ENCODE results near the gene RIMS3. TPM values are rescaled to one million over a fixed set of nuclear protein-coding genes. Genes with fewer than 3 reads are reported as not detected.

RIMS3 gene
- total RNA-seq, 1 experiment from 2014 or later: 9.0 TPM

- H3K36me3 ChIP-seq (ENCODE audit: control insufficient read depth in 1 of 2, insufficient read depth in 2 of 2, low read length in 2 of 2): no peaks in the 10 kb centered on the region
- no peak for DNase-seq (ENCODE audit: low read depth, low spot score)
- peaks cover 1% of the 10 kb centered on the region; the same call in 1 of the 2 replicates for H4K20me1 ChIP-seq (ENCODE audit: insufficient read depth)
- intact Hi-C loops (cut with micrococcal nuclease): no loop called here
- H3K79me2 ChIP-seq (ENCODE audit: insufficient read depth, low read length): peaks cover 92% of the 10 kb centered on the region
- ChIA-PET CTCF (no interaction called here), RAD21 (ENCODE audit: low non-redundant PET in 1 of 2, low total read pairs in 2 of 2, uncharacterized antibody in 2 of 2, unreplicated experiment in 2 of 2) (no interaction called here), POLR2A (interaction anchor here (0.6 kb wide), 1 partner anchor 96 kb away, joined by 4 read pairs; no protein-coding TSS in a partner anchor)
- peaks cover 35 to 51% of the 10 kb centered on the region in 2 experiments for H3K4me1 ChIP-seq (ENCODE audit: control insufficient read depth in 1 of 2, insufficient read depth in 2 of 2, low read length in 2 of 2)
- no peak overlapping the region for H2AFZ ChIP-seq (ENCODE audit: low read depth, low read length, poor library complexity, severe bottlenecking)
- H3K4me2 ChIP-seq (ENCODE audit: low read length): 0 out of 2 replicates have a peak overlapping the region, but pooled peaks have one; percentile 75
- no peaks in the 10 kb centered on the region for H3K9me2 ChIP-seq (ENCODE audit: insufficient read depth)
- no TSS peak for BruUV-seq (replicated peaks)
- TF ChIP-seq EZH2 (IDR thresholded peaks at IDR 0.05): no peak
- TF ChIP-seq ZNF274 (IDR thresholded peaks at IDR 0.05; ENCODE audit: low read depth, low read length): no peak
- no peak for TF ChIP-seq ZFX (IDR thresholded peaks at IDR 0.05)
- TF ChIP-seq, protein P1, sequence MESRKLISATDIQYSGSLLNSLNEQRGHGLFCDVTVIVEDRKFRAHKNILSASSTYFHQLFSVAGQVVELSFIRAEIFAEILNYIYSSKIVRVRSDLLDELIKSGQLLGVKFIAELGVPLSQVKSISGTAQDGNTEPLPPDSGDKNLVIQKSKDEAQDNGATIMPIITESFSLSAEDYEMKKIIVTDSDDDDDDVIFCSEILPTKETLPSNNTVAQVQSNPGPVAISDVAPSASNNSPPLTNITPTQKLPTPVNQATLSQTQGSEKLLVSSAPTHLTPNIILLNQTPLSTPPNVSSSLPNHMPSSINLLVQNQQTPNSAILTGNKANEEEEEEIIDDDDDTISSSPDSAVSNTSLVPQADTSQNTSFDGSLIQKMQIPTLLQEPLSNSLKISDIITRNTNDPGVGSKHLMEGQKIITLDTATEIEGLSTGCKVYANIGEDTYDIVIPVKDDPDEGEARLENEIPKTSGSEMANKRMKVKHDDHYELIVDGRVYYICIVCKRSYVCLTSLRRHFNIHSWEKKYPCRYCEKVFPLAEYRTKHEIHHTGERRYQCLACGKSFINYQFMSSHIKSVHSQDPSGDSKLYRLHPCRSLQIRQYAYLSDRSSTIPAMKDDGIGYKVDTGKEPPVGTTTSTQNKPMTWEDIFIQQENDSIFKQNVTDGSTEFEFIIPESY (IDR thresholded peaks at IDR 0.05; ENCODE audit: extremely low read depth, insufficient replicate concordance, low read length): no peak
- TF ChIP-seq ATF3 (IDR thresholded peaks at IDR 0.05): no peak
- no peak for TF ChIP-seq CBX3 (IDR thresholded peaks at IDR 0.05; ENCODE audit: low read depth)
- no peak for TF ChIP-seq ELF1 (IDR thresholded peaks at IDR 0.05; ENCODE audit: borderline replicate concordance, low read depth)
- TF ChIP-seq REST (IDR thresholded peaks at IDR 0.05; ENCODE audit: low read depth): no peak
- no peak for TF ChIP-seq POLR2AphosphoS5 (IDR thresholded peaks at IDR 0.05; ENCODE audit: low read depth, low read length)
- TF ChIP-seq RAD21 (IDR thresholded peaks at IDR 0.05; ENCODE audit: low read depth): no peak
- TF ChIP-seq, protein P2, sequence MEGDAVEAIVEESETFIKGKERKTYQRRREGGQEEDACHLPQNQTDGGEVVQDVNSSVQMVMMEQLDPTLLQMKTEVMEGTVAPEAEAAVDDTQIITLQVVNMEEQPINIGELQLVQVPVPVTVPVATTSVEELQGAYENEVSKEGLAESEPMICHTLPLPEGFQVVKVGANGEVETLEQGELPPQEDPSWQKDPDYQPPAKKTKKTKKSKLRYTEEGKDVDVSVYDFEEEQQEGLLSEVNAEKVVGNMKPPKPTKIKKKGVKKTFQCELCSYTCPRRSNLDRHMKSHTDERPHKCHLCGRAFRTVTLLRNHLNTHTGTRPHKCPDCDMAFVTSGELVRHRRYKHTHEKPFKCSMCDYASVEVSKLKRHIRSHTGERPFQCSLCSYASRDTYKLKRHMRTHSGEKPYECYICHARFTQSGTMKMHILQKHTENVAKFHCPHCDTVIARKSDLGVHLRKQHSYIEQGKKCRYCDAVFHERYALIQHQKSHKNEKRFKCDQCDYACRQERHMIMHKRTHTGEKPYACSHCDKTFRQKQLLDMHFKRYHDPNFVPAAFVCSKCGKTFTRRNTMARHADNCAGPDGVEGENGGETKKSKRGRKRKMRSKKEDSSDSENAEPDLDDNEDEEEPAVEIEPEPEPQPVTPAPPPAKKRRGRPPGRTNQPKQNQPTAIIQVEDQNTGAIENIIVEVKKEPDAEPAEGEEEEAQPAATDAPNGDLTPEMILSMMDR (IDR thresholded peaks at IDR 0.05 in 2 of 3, conservative IDR thresholded peaks at IDR 0.05 in 1 of 3; ENCODE audit: borderline replicate concordance in 1 of 3, insufficient read depth in 1 of 3, low read depth in 2 of 3, low read length in 2 of 3): no peak
- TF ChIP-seq TCF7L2 (IDR thresholded peaks at IDR 0.05; ENCODE audit: borderline replicate concordance, extremely low read depth, insufficient read depth, insufficient read length): no peak
- TF ChIP-seq YY1 (IDR thresholded peaks at IDR 0.05; ENCODE audit: extremely low read depth, insufficient replicate concordance, low read depth, low read length): no peak
- no peak for TF ChIP-seq JUND (IDR thresholded peaks at IDR 0.05)
- no peak for TF ChIP-seq CEBPB (IDR thresholded peaks at IDR 0.05; ENCODE audit: low read depth)
- TF ChIP-seq EGR1 (IDR thresholded peaks at IDR 0.05; ENCODE audit: low read depth): no peak
- TF ChIP-seq FOSL1 (IDR thresholded peaks at IDR 0.05; ENCODE audit: low read depth): no peak
- no peak for TF ChIP-seq EZH2phosphoT487 (IDR thresholded peaks at IDR 0.05; ENCODE audit: borderline replicate concordance)
- no peak for TF ChIP-seq SIN3A (IDR thresholded peaks at IDR 0.05; ENCODE audit: low read depth)
- no peaks in the 10 kb centered on the region for H3K9me3 ChIP-seq (ENCODE audit: control insufficient read depth in 1 of 2, insufficient read depth in 1 of 2, low read depth in 1 of 2, low read length in 2 of 2)
- no peak overlapping the region for H3K9ac ChIP-seq (ENCODE audit: low read length)
- H3K27me3 ChIP-seq (ENCODE audit: insufficient read depth, low read length): no peaks in the 10 kb centered on the region
- H3K27ac ChIP-seq (ENCODE audit: low read depth, low read length): peak overlapping the region; percentile 81; the same call in 1 of the 2 replicates
- H3K4me3 ChIP-seq (replicated peaks in 1 of 2; ENCODE audit: low read depth in 1 of 2, low read length in 2 of 2): no peak overlapping the region
- ATAC-seq: no peak
Measured at GRCh38 chr1:40712405-40712944, 47.0 kb upstream of the RIMS3 start.

Measured in HCT116 (cell line).